ENCODE results near the gene HPCAL4.

GRCh38 chr1:39726600-39726999 is 35.4 kb upstream of the HPCAL4 start:
- TF ChIP-seq ZNF639 (CRISPR knock-in tag; conservative IDR thresholded peaks at IDR 0.05 in 1 of 2, IDR thresholded peaks at IDR 0.05 in 1 of 2) (no peak), FOXA3 (CRISPR knock-in tag; conservative IDR thresholded peaks at IDR 0.05 in 1 of 2, IDR thresholded peaks at IDR 0.05 in 1 of 2) (no peak)
